ENCODE data around the gene RGMA.

GRCh38 chr15:93029214-93029835 lies 59.7 kb downstream of the RGMA start:
- TF ChIP-seq CTCF (IDR thresholded peaks at IDR 0.05), result no peak
- TF ChIP-seq ZFX (IDR thresholded peaks at IDR 0.05; ENCODE audit: borderline replicate concordance), result no peak
